Astrocyte (in vitro differentiated cells and primary cell): ENCODE results near the gene FMN1. TPM values are rescaled to one million over a fixed set of nuclear protein-coding genes. Genes with fewer than 3 reads are reported as not detected.

Experiments
- DNase-seq: peaks from one replicate; pipeline ENCODE4 v3.0.0-alpha.2; 2010; ENCODE audit warnings: low read depth
- FAIRE-seq: peaks from 2 replicates; lab custom pipeline; 2011; peaks lifted over from hg19 to GRCh38; lab: Jason Lieb, UNC
- H2AFZ ChIP-seq: 2 replicates; pipeline ENCODE4 v1.6.0; 2012; ENCODE audit warnings: low read depth, low read length, inconsistent platforms
- H3K27ac ChIP-seq: 2 replicates; pipeline ENCODE4 v1.5.1; 2011; ENCODE audit warnings: low read depth, low read length, inconsistent platforms
- H3K27me3 ChIP-seq: 2 replicates; pipeline ENCODE4 v1.6.0; 2011; ENCODE audit warnings: low read length, inconsistent platforms; ENCODE audit not compliant: insufficient read depth
- H3K36me3 ChIP-seq: 2 replicates; pipeline ENCODE4 v1.5.1; 2011; ENCODE audit warnings: low read length, inconsistent platforms; ENCODE audit not compliant: insufficient read depth
- H3K4me1 ChIP-seq: 2 replicates; pipeline ENCODE4 v1.5.1; 2011; ENCODE audit warnings: low read length, inconsistent platforms; ENCODE audit not compliant: insufficient read depth
- H3K4me2 ChIP-seq: 2 replicates; pipeline ENCODE4 v1.6.0; 2012; ENCODE audit warnings: low read length, inconsistent platforms
- H3K4me3 ChIP-seq: 2 replicates; pipeline ENCODE4 v1.5.1; 2011; ENCODE audit warnings: low read depth, mild to moderate bottlenecking, low read length, inconsistent platforms; ENCODE audit not compliant: insufficient read depth
- H3K79me2 ChIP-seq: 2 replicates; pipeline ENCODE4 v1.6.0; 2012; ENCODE audit warnings: mild to moderate bottlenecking, low read length, inconsistent platforms; ENCODE audit not compliant: insufficient read depth
- H3K9ac ChIP-seq: 2 replicates; pipeline ENCODE4 v1.6.0; 2012; ENCODE audit warnings: mild to moderate bottlenecking, low read length, inconsistent platforms
- H3K9me3 ChIP-seq: 2 replicates; pipeline ENCODE4 v1.5.1; 2012; ENCODE audit warnings: low read depth, mild to moderate bottlenecking, low read length, inconsistent platforms; ENCODE audit not compliant: insufficient read depth
- H4K20me1 ChIP-seq: 2 replicates; pipeline ENCODE4 v1.6.0; 2012; ENCODE audit warnings: low read length, inconsistent platforms; ENCODE audit not compliant: insufficient read depth
- H3K27ac Mint-ChIP-seq: one replicate; pipeline ENCODE4 v1.8.0; 2021; ENCODE audit warnings: mild to moderate bottlenecking, mixed read lengths; ENCODE audit not compliant: unreplicated experiment
- H3K27me3 Mint-ChIP-seq: one replicate; pipeline ENCODE4 v1.8.0; 2021; ENCODE audit warnings: low read depth, mixed read lengths; ENCODE audit not compliant: unreplicated experiment
- H3K36me3 Mint-ChIP-seq: one replicate; pipeline ENCODE4 v1.8.0; 2021; ENCODE audit warnings: low read depth, mixed read lengths; ENCODE audit not compliant: unreplicated experiment
- H3K4me1 Mint-ChIP-seq: one replicate; pipeline ENCODE4 v1.8.0; 2021; ENCODE audit warnings: low read depth, mixed read lengths; ENCODE audit not compliant: unreplicated experiment
- H3K4me3 Mint-ChIP-seq: one replicate; pipeline ENCODE4 v1.8.0; 2021; ENCODE audit warnings: mild to moderate bottlenecking, moderate library complexity, mixed read lengths; ENCODE audit not compliant: unreplicated experiment
- H3K9me3 Mint-ChIP-seq: one replicate; pipeline ENCODE4 v1.8.0; 2021; ENCODE audit warnings: mild to moderate bottlenecking, mixed read lengths; ENCODE audit not compliant: unreplicated experiment
- CTCF ChIP-seq: IDR thresholded peaks from 2 replicates; pipeline ENCODE4 v1.5.1; 2011; ENCODE audit warnings: low read depth, mild to moderate bottlenecking, inconsistent platforms, low read length, moderate library complexity; ENCODE audit not compliant: insufficient read depth
- EZH2 ChIP-seq: IDR thresholded peaks from 2 replicates; pipeline ENCODE4 v1.6.1; 2012; ENCODE audit warnings: mild to moderate bottlenecking, low read length, inconsistent platforms; ENCODE audit not compliant: insufficient read depth
- total RNA-seq: library from RNA; stranded (reverse); gene quantifications from 2 replicates; pipeline ENCODE4 v1.2.1, GENCODE V29; 2021

FMN1 gene
- total RNA-seq, 1 donor from 2014 or later: 5.3 TPM

GRCh38 chr15:33206366-33206765, 11.9 kb upstream of the FMN1 start:
- no peak overlapping the region for H3K4me3 ChIP-seq
- Mint-ChIP-seq H3K9me3 (no peaks in the 10 kb centered on the region), H3K27me3 (no peaks in the 10 kb centered on the region), H3K4me3 (no peak overlapping the region), H3K36me3 (no peaks in the 10 kb centered on the region), H3K27ac (no peak overlapping the region), H3K4me1 (peaks cover 12% of the 10 kb centered on the region)
- H3K36me3 ChIP-seq: no peaks in the 10 kb centered on the region
- TF ChIP-seq CTCF: no peak
- no peak for TF ChIP-seq EZH2
- no peaks in the 10 kb centered on the region for H3K9me3 ChIP-seq
- no peaks in the 10 kb centered on the region for H3K27me3 ChIP-seq
- no peak overlapping the region for H2AFZ ChIP-seq
- DNase-seq (no peak), FAIRE-seq (no peak)
- no peak overlapping the region for H3K27ac ChIP-seq
- H3K4me1 ChIP-seq: peaks cover 8% of the 10 kb centered on the region
- no peaks in the 10 kb centered on the region for H3K79me2 ChIP-seq
- no peak overlapping the region for H3K9ac ChIP-seq
- no peaks in the 10 kb centered on the region for H4K20me1 ChIP-seq
- no peak overlapping the region for H3K4me2 ChIP-seq

- Histone ChIP-seq H3K27me3 (peaks cover 4% of the 10 kb centered on the region), H2AFZ (no peak overlapping the region), H3K9ac (no peak overlapping the region), H3K79me2 (no peaks in the 10 kb centered on the region), H3K4me1 (peaks cover 17% of the 10 kb centered on the region), H3K9me3 (no peaks in the 10 kb centered on the region), H3K4me2 (no peak overlapping the region), H4K20me1 (no peaks in the 10 kb centered on the region), H3K27ac (no peak overlapping the region), H3K36me3 (no peaks in the 10 kb centered on the region), H3K4me3 (no peak overlapping the region)
- no peak for FAIRE-seq
- no peak for DNase-seq
- TF ChIP-seq EZH2 (no peak), CTCF (no peak)
- no peaks in the 10 kb centered on the region for H3K36me3 Mint-ChIP-seq
- no peak overlapping the region for H3K4me3 Mint-ChIP-seq
- H3K9me3 Mint-ChIP-seq: no peaks in the 10 kb centered on the region
- no peaks in the 10 kb centered on the region for H3K27me3 Mint-ChIP-seq
- H3K4me1 Mint-ChIP-seq: peaks cover 22% of the 10 kb centered on the region
- H3K27ac Mint-ChIP-seq: no peak overlapping the region
Observed at GRCh38 chr15:33204926-33205325, 10.4 kb upstream of the FMN1 start.

- H3K79me2 ChIP-seq: no peaks in the 10 kb centered on the region
- no peaks in the 10 kb centered on the region for H3K9me3 ChIP-seq
- TF ChIP-seq EZH2: no peak
- TF ChIP-seq CTCF: no peak
- Mint-ChIP-seq H3K27me3 (no peaks in the 10 kb centered on the region), H3K4me3 (no peak overlapping the region), H3K4me1 (peaks cover 23% of the 10 kb centered on the region), H3K36me3 (no peaks in the 10 kb centered on the region), H3K27ac (no peak overlapping the region), H3K9me3 (no peaks in the 10 kb centered on the region)
- no peaks in the 10 kb centered on the region for H3K36me3 ChIP-seq
- peaks cover 4% of the 10 kb centered on the region for H3K27me3 ChIP-seq
- no peak overlapping the region for H3K4me3 ChIP-seq
- no peak overlapping the region for H3K9ac ChIP-seq
- no peak overlapping the region for H2AFZ ChIP-seq
- DNase-seq: peak; percentile 26
- H3K4me2 ChIP-seq: no peak overlapping the region
- FAIRE-seq: no peak
- H3K4me1 ChIP-seq: peaks cover 17% of the 10 kb centered on the region
- H3K27ac ChIP-seq: no peak overlapping the region
- H4K20me1 ChIP-seq: no peaks in the 10 kb centered on the region
Observed at GRCh38 chr15:33204087-33204486, 9.6 kb upstream of the FMN1 start.
